ENCODE results near the gene LHFPL5. TPM values are rescaled to one million over a fixed set of nuclear protein-coding genes. Genes with fewer than 3 reads are reported as not detected.

Gene LHFPL5
- total and polyA plus RNA-seq, 4 donors, result not detected

- peaks cover 0 to under 1% (median 0%) of the 10 kb centered on the region in 4 donors for H3K9me3 ChIP-seq (ENCODE audit: control insufficient read depth in 4 of 4, insufficient read depth in 3 of 4, low read length in 3 of 4)
- WGBS, 2 donors, result 93 to 98% methylated on average over 2 of the region's 2 CpGs
- ATAC-seq (ENCODE audit: insufficient read depth, low FRiP score) (no peak), DNase-seq (no peak)
- no peaks in the 10 kb centered on the region for H3K4me1 ChIP-seq (ENCODE audit: control insufficient read depth in 5 of 5, insufficient read depth in 5 of 5, low read length in 5 of 5)
- H3K27ac ChIP-seq (ENCODE audit: low read depth in 1 of 2, low read length in 1 of 2), result no peak overlapping the region
- no peak overlapping the region for H3K4me3 ChIP-seq
- H3K27me3 ChIP-seq (ENCODE audit: control insufficient read depth in 3 of 3, insufficient read depth in 3 of 3, low read length in 2 of 3), result no peaks in the 10 kb centered on the region
- no peaks in the 10 kb centered on the region for H3K36me3 ChIP-seq (ENCODE audit: control insufficient read depth in 4 of 4, insufficient read depth in 4 of 4, low read length in 4 of 4)
- no peak overlapping the region for H3K9ac ChIP-seq (ENCODE audit: insufficient read depth in 1 of 2, low read length in 2 of 2)
- TF ChIP-seq CTCF (IDR thresholded peaks at IDR 0.05; ENCODE audit: control extremely low read depth, extremely low read depth), result no peak
These were observed 26.7 kb upstream of the LHFPL5 start for GRCh38 chr6:35778437-35778836.

- no peaks in the 10 kb centered on the region for H3K27me3 ChIP-seq (ENCODE audit: control insufficient read depth in 3 of 3, insufficient read depth in 3 of 3, low read length in 2 of 3)
- DNase-seq, result no peak
- TF ChIP-seq CTCF (IDR thresholded peaks at IDR 0.05; ENCODE audit: control extremely low read depth, extremely low read depth), result no peak
- 84 to 92% methylated on average over 7 of the region's 7 CpGs for WGBS, 2 donors
- peaks cover 0 to 1% (median 0%) of the 10 kb centered on the region in 4 donors for H3K9me3 ChIP-seq (ENCODE audit: control insufficient read depth in 4 of 4, insufficient read depth in 3 of 4, low read length in 3 of 4)
- no peak within 1 kb of the TSS for H3K4me3 ChIP-seq
- H3K4me1 ChIP-seq (ENCODE audit: control insufficient read depth in 5 of 5, insufficient read depth in 5 of 5, low read length in 5 of 5), result no peaks in the 10 kb centered on the region
- no peaks in the 10 kb centered on the region for H3K36me3 ChIP-seq (ENCODE audit: control insufficient read depth in 4 of 4, insufficient read depth in 4 of 4, low read length in 4 of 4)
- no peak for ATAC-seq (ENCODE audit: insufficient read depth, low FRiP score)
- no peak within 1 kb of the TSS for H3K27ac ChIP-seq (ENCODE audit: low read depth in 1 of 2, low read length in 1 of 2)
- H3K9ac ChIP-seq (ENCODE audit: insufficient read depth in 1 of 2, low read length in 2 of 2), result no peak within 1 kb of the TSS
These were observed 24.4 kb upstream of the LHFPL5 start, which contains the start of gene CLPSL1 for GRCh38 chr6:35780719-35781118. Gene CLPSL1, plus strand, starts transcription at chr6:35781019. Its CDS starts 92 bp downstream, at chr6:35781111.

GRCh38 chr6:35781290-35781689 lies 23.9 kb upstream of the LHFPL5 start:
- H3K36me3 ChIP-seq (ENCODE audit: control insufficient read depth in 4 of 4, insufficient read depth in 4 of 4, low read length in 4 of 4), result no peaks in the 10 kb centered on the region
- no peaks in the 10 kb centered on the region for H3K4me1 ChIP-seq (ENCODE audit: control insufficient read depth in 5 of 5, insufficient read depth in 5 of 5, low read length in 5 of 5)
- TF ChIP-seq CTCF (IDR thresholded peaks at IDR 0.05; ENCODE audit: control extremely low read depth, extremely low read depth), result no peak
- H3K27me3 ChIP-seq (ENCODE audit: control insufficient read depth in 3 of 3, insufficient read depth in 3 of 3, low read length in 2 of 3), result peaks cover 0 to 3% (median 2%) of the 10 kb centered on the region in 3 donors
- no peak overlapping the region for H3K27ac ChIP-seq (ENCODE audit: low read depth in 1 of 2, low read length in 1 of 2)
- ATAC-seq (ENCODE audit: insufficient read depth, low FRiP score) (no peak), DNase-seq (no peak)
- peaks cover 0 to 1% (median 0%) of the 10 kb centered on the region in 4 donors for H3K9me3 ChIP-seq (ENCODE audit: control insufficient read depth in 4 of 4, insufficient read depth in 3 of 4, low read length in 3 of 4)
- no peak overlapping the region for H3K4me3 ChIP-seq
- WGBS, 2 donors, result 95 to 100% methylated on average over 2 of the region's 2 CpGs
- no peak overlapping the region for H3K9ac ChIP-seq (ENCODE audit: insufficient read depth in 1 of 2, low read length in 2 of 2)

- TF ChIP-seq CTCF (IDR thresholded peaks at IDR 0.05; ENCODE audit: control extremely low read depth, extremely low read depth), result no peak
- H3K9ac ChIP-seq (ENCODE audit: insufficient read depth in 1 of 2, low read length in 2 of 2), result no peak overlapping the region
- no peak overlapping the region for H3K4me3 ChIP-seq
- H3K27ac ChIP-seq (ENCODE audit: low read depth in 1 of 2, low read length in 1 of 2), result no peak overlapping the region
- H3K4me1 ChIP-seq (ENCODE audit: control insufficient read depth in 5 of 5, insufficient read depth in 5 of 5, low read length in 5 of 5), result no peaks in the 10 kb centered on the region
- ATAC-seq (ENCODE audit: insufficient read depth, low FRiP score) (no peak), DNase-seq (no peak)
- 67 to 80% methylated on average over 3 of the region's 3 CpGs for WGBS, 2 donors
- no peaks in the 10 kb centered on the region for H3K36me3 ChIP-seq (ENCODE audit: control insufficient read depth in 4 of 4, insufficient read depth in 4 of 4, low read length in 4 of 4)
- H3K27me3 ChIP-seq (ENCODE audit: control insufficient read depth in 3 of 3, insufficient read depth in 3 of 3, low read length in 2 of 3), result peaks cover 0 to 10% (median 9%) of the 10 kb centered on the region in 3 donors
- H3K9me3 ChIP-seq (ENCODE audit: control insufficient read depth in 4 of 4, insufficient read depth in 3 of 4, low read length in 3 of 4), result peaks cover 0 to 3% (median 0%) of the 10 kb centered on the region in 4 donors
These were observed 22.7 kb upstream of the LHFPL5 start for GRCh38 chr6:35782424-35782823.

Data from lung (tissue), 12 donors.